ENCODE data around the gene KLHDC9.
A peak's percentile ranks its signal among the peaks of the same experiment; 100 is the strongest.

The KLHDC9 gene

DNA sequence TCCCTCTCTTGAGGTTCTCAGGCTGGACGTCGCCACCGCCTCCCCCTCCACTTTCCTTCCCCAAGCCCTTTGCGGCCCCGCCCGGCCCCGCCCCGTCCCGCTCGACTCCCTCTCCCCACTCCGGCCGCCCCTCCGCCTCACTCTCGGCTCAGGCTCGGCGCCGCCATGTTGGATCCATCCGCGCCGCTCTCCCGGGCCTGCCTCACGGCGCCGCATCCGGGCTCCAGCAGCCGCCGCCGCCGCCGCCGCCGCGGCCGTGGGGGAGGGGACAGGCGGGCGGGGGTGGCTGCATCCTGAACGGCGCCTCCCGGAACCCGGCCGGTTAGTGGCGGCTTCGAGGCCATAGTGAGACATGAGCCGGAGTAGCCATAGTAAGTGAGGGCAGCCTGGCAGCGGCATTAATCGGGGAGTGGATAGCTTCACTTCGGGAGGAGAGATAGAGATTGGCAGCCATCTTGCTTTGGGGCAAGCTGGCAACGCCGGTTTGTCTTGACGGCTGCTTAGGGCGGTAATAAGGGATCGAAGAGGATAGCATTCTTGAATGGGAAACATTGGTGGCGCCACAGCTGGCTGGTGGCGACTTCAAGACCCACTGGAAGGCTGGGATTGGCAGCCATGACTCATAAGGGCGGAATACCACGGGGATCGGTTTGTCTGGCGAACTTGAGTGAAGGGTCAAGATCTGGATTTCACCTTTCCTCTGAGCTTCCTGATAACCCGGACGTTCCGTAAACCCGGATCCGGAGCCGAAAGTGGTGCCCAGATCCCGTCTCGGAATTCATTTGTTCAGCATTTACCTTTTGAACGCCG, 34.5 kb downstream of the KLHDC9 start, which contains the start of gene DEDD:
Gene DEDD (minus strand): TSS at position 258 of the 810 bp plus-strand sequence. CDS start 8,205 bp downstream, outside the sequence.
- peak; percentile 98 for DNase-seq

GRCh38 chr1:161133220-161133740, 35.1 kb downstream of the KLHDC9 start:
- DNase-seq, result peak; percentile 8

GRCh38 chr1:161137881-161138280, 39.7 kb downstream of the KLHDC9 start:
- DNase-seq, result no peak

- DNase-seq, result no peak
Measured at GRCh38 chr1:161138431-161138830, 40.3 kb downstream of the KLHDC9 start.

- no peak for DNase-seq
Measured at GRCh38 chr1:161139766-161140165, 41.6 kb downstream of the KLHDC9 start.

DNA sequence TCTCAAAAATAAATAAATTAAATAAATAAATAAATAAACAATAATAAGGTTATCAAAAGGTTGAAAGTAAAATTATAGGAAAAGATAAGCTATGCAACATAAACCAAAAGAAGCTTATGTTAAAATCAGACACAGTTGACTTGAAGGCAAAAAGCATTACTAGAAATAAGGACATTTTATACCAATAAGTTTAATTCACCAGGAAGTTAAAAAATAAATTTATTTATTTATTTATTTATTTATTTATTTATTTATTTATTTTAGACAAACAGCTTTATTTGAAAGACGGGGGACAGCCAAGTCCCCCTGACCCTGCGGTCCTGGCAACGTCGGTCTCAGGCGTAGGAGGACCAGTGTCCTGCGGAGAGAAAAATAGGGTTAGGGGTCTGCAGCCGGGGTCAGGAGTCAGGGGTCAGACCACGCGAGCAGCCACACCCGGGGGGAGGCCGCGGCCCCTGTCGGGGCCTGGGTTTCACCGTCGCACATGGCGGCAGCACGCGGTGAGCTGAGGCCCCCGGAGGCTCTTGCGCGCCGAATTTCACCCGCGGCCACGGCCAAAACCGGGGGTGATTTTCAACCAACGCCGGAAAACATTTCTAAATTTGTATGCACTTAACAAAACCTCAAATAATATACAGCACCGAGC, 42.7 kb downstream of the KLHDC9 start:
- no peak for DNase-seq

DNA sequence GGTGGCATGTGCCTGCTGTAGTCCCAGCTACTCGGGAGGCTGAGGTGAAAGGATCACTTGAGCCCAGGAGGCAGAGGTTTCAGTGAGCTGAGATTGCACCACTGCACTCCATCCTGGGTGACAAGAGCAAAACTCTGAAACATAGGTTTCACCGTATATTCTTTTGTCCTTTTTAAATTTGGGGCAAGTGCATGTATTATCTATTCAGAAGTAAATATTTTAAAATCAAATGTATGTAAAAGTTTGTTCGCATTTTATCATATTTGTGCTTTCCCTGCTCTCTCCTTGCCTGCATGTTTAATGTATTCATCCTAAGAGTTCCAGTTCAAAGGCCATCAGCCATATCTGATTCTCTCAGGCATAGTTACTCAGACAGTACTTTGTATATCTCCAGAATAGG, 47.7 kb downstream of the KLHDC9 start:
- DNase-seq, result no peak

Data from fibroblast of skin of back (primary cell).